Psoas muscle (tissue), 8 donors: ENCODE results near the gene SHISAL1. TPM values are rescaled to one million over a fixed set of nuclear protein-coding genes. Genes with fewer than 3 reads are reported as not detected.

Experiments used
- ATAC-seq, 4 donors: fragments of 200-7000 bp; cut with Tn5 transposase; one replicate each; pipeline ENCODE4 v1.9.1; 2020; ENCODE audit warnings: moderate library complexity in 3 of 4, mild to moderate bottlenecking in 2 of 4
- DNase-seq, 2 donors: peaks; one replicate each; pipeline ENCODE4 v3.0.0-alpha.2; 2020
- H3K27ac ChIP-seq: fragments of 200-600 bp; one replicate; pipeline ENCODE4 v1.8.0; 2022
- H3K27me3 ChIP-seq, 3 donors: fragments of 200-600 bp in 1 of 3; one replicate each; pipeline versions ENCODE4 v1.6.1 to v1.8.0; 2013 to 2022; ENCODE audit warnings: low read length in 2 of 3, mild to moderate bottlenecking in 2 of 3, moderate library complexity in 1 of 3; ENCODE audit not compliant: insufficient read depth in 3 of 3
- H3K36me3 ChIP-seq, 2 donors: fragments of 200-600 bp in 1 of 2; one replicate each; pipeline versions ENCODE4 v1.6.1 to v1.8.0; 2013 to 2022; ENCODE audit warnings: low read depth in 1 of 2, mild to moderate bottlenecking in 1 of 2, moderate library complexity in 1 of 2; ENCODE audit not compliant: insufficient read depth in 1 of 2
- H3K4me1 ChIP-seq: fragments of 200-600 bp; one replicate; pipeline ENCODE4 v1.8.0; 2022
- H3K4me3 ChIP-seq: fragments of 200-600 bp; one replicate; pipeline ENCODE4 v1.8.0; 2022; ENCODE audit warnings: mild to moderate bottlenecking
- H3K9me3 ChIP-seq: fragments of 200-600 bp; one replicate; pipeline ENCODE4 v1.8.0; 2022
- WGBS, 3 donors: extraction: QIAGEN DNeasy Blood & Tissue Kit; methylation state at CpG; one replicate each; pipeline versions ENCODE4 v1.1.6 to v1.1.7; 2013; 5-methylcytosine and 5-hydroxymethylcytosine counted together
- intact Hi-C, 2 donors: fragments of 100-400 bp; cut with DNase I; formaldehyde crosslinking; loops; one replicate each; pipeline versions ENCODE4 v1.11.0 to v1.14.2; 2022
- polyA plus RNA-seq, 3 donors: library from polyadenylated mRNA; stranded (reverse); fragments of 200-250 nt; gene quantifications; one replicate each; pipeline ENCODE4 v1.2.3, GENCODE V29; 2013
- total RNA-seq, 4 donors: library from RNA; stranded (reverse); fragmentation: NEBNext Ultra II Directional in 2 of 4; extraction: Animal tissue kit (Norgen Biotek cat#: 25700) in 2 of 4; gene quantifications; one replicate each; pipeline versions ENCODE4 v1.2.1 to v1.2.4, GENCODE V29; 2021 to 2023
- TF ChIP-seq, protein P1 (sequence below): fragments of 200-600 bp; IDR thresholded peaks from one replicate; pipeline ENCODE4 v1.8.0; 2022; ENCODE audit warnings: antibody characterized with exemption
- donor health status: healthy with polysubstance abuse.
- donor health status: DM: no; HTN: no; CAD: no; lungs with moderate emphysema.
- donor health status: Bipolar disorder and iron deficiency.
- donor health status: healthy.
- donor health status: DM: yes; HTN: yes; CAD: no.
- donor health status: DM: no; HTN: no; CAD: no.
- donor health status: DM: no; HTN: no; CAD: no.
- donor health status: DM: yes; HTN: yes; CAD: no.

SHISAL1 gene
- total and polyA plus RNA-seq, 7 donors: 0.01 to 0.24 (median 0.06) TPM; not detected in 1

DNA sequence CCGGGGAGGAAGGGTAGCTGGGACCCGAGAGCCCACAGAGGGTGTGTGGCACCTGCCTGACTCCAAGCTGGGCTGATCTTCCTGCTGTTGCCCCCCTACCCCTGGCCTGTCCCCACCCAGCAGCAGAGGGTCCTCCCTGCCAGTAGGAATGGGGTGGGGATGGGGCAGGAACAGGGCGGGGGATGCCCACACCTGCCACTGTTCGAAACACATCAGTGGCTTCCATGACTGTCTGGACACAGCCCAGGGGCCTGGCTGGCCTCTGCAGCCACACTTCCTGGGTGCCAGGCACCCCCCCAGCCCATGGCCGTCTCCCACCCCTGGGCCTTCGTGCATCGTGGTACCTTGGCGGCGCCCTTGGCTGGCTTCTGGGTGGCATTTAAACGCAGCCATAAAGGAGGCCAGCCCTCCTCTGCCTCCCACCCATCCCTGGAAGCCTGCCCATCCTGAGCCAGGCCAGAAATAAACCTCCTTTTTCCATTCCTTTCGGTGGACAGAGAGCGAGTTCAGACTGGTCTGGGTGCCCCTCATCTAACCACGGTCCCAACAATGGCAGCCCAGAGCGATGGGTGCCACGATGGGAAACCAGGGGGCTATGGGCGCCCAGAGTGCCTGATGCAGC, 745 bp upstream of the SHISAL1 start:
- Histone ChIP-seq H3K4me3 (no peak overlapping the region), H3K9me3 (no peaks in the 10 kb centered on the region), H3K27ac (no peak overlapping the region), H3K27me3 (peaks cover 0 to 18% (median 0%) of the 10 kb centered on the region in 3 donors), H3K4me1 (no peaks in the 10 kb centered on the region), H3K36me3 (no peaks in the 10 kb centered on the region)
- TF ChIP-seq, protein P1, sequence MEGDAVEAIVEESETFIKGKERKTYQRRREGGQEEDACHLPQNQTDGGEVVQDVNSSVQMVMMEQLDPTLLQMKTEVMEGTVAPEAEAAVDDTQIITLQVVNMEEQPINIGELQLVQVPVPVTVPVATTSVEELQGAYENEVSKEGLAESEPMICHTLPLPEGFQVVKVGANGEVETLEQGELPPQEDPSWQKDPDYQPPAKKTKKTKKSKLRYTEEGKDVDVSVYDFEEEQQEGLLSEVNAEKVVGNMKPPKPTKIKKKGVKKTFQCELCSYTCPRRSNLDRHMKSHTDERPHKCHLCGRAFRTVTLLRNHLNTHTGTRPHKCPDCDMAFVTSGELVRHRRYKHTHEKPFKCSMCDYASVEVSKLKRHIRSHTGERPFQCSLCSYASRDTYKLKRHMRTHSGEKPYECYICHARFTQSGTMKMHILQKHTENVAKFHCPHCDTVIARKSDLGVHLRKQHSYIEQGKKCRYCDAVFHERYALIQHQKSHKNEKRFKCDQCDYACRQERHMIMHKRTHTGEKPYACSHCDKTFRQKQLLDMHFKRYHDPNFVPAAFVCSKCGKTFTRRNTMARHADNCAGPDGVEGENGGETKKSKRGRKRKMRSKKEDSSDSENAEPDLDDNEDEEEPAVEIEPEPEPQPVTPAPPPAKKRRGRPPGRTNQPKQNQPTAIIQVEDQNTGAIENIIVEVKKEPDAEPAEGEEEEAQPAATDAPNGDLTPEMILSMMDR: no peak
- WGBS, 3 donors: 57 to 70% (median 63%) methylated on average over 16 of the region's 16 CpGs
- ATAC-seq: no peak
- no peak for DNase-seq
- intact Hi-C loops: no loop called here

DNA sequence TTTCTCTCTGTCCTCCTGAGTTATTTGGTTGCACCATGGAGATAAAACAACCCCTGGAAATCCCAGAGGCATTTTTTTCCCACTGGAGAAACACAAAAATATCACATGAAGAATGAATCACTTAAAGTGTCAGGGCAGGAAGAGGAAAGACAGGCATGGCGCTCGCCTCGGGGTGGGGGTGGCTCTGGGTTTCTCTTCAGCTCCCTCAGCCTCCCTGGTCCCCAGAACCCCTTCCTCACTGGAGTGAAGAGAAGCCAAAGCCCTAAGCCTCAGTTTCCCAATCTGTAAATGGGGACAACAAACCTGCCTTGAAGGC, 938 bp downstream of the SHISAL1 start:
- 54 to 81% (median 59%) methylated on average over 3 of the region's 3 CpGs for WGBS, 3 donors
- Histone ChIP-seq H3K27ac (no peak overlapping the region), H3K4me3 (no peak overlapping the region), H3K4me1 (no peaks in the 10 kb centered on the region), H3K36me3 (no peaks in the 10 kb centered on the region), H3K27me3 (peaks cover 0 to 13% (median 0%) of the 10 kb centered on the region in 3 donors), H3K9me3 (no peaks in the 10 kb centered on the region)
- ATAC-seq (no peak), DNase-seq (no peak)
- intact Hi-C loops: no loop called here
- TF ChIP-seq, protein P1: no peak

GRCh38 chr22:44311104-44311854, 1.5 kb downstream of the SHISAL1 start:
- DNase-seq (no peak), ATAC-seq (no peak)
- peaks cover 0 to 12% (median 0%) of the 10 kb centered on the region in 3 donors for H3K27me3 ChIP-seq
- H3K9me3 ChIP-seq: no peaks in the 10 kb centered on the region
- no peak overlapping the region for H3K27ac ChIP-seq
- TF ChIP-seq, protein P1: no peak
- WGBS, 3 donors: 83 to 89% (median 84%) methylated on average over 7 to 10 of the region's 10 CpGs
- no peak overlapping the region for H3K4me3 ChIP-seq
- no peaks in the 10 kb centered on the region for H3K4me1 ChIP-seq
- intact Hi-C loops: no loop called here
- no peaks in the 10 kb centered on the region for H3K36me3 ChIP-seq

DNA sequence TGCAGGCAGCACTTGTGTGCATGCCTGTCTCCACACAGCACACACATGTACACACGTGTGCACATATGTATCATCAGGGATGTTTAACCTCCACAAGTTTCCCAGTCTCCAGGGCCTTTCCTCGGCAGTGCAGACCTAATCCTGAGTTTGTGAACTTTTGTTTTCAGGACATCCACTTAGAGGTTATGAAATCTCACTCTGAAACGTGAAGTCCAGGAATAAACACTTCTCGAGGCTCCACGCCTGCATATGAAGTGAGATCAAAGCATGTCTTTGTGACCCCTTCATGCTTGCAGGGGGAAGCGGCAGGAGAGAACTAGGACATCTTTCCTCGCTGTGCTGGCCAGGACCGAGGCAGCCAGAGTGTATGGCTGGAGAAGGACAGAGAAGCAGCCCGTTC, 3.1 kb downstream of the SHISAL1 start:
- 82 to 88% (median 84%) methylated on average over 9 of the region's 9 CpGs for WGBS, 3 donors

More for the DNA sequence above, 3.1 kb downstream of the SHISAL1 start:
- Histone ChIP-seq H3K4me1 (no peaks in the 10 kb centered on the region), H3K4me3 (no peak overlapping the region), H3K27me3 (peaks cover 0 to 4% (median 0%) of the 10 kb centered on the region in 3 donors), H3K9me3 (no peaks in the 10 kb centered on the region), H3K27ac (no peak overlapping the region), H3K36me3 (no peaks in the 10 kb centered on the region)
- DNase-seq: no peak
- TF ChIP-seq, protein P1: no peak
- intact Hi-C loops: no loop called here
- ATAC-seq: no peak
